Renal pelvis (tissue), 4 donors: ENCODE measurements around the gene RNF8. TPM values are rescaled to one million over a fixed set of nuclear protein-coding genes. Genes with fewer than 3 reads are reported as not detected.
"Not testable (repeated sequence)": the region's sequence is repeated elsewhere in the genome, so short reads cannot be mapped to it uniquely, and the experiment has no call there.

Experiments used
- DNase-seq: peaks from one replicate; pipeline ENCODE4 v3.0.0-alpha.2; 2013
- polyA plus RNA-seq, 3 donors: library from polyadenylated mRNA; unstranded; fragments of 120-200 nt; gene quantifications; one replicate each; pipeline ENCODE4 v1.2.1, GENCODE V29; 2013; ENCODE audit not compliant: insufficient read length in 3 of 3

The RNF8 gene
- polyA plus RNA-seq, 3 donors: 26.6 to 31.2 (median 27.7) TPM

DNA sequence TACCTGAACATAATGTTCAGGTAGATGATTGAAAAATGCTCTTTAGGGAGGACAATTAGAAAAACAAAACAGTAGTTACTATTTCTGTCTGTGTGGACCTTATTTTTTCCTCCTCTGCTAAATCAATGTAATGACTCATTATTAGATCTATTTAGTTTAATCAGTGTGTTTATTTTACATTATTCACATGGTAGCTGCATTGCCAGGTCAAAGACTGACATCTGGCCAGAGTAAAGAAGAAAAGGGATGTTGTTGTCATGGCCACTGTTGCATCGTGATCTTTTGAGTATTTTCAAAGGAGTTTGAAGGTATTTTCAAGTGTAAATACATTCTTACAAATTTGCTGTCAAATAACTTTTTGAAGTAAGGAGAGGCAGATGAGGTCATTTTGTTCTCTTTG is 85.1 kb downstream of the RNF8 start:
- DNase-seq: no peak

DNA sequence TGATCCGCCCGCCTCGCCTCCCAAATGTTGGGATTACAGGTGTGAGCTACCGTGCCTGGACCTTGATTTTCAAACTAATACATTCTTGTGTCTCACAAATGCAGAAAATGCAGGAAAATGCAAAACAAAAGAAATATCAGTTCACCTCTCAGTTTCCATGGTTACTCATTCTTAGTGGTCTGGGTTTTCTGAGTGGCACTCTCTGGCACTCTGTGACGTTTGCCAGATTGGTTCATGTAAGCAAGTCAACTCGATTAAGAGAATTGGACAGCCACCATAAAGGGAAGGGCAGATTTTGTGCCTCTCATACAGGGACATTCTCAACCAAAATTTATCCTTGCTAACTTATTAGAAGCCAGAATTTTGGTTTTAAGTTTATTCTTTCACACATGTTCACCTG is 87.9 kb downstream of the RNF8 start:
- DNase-seq: no peak

DNA sequence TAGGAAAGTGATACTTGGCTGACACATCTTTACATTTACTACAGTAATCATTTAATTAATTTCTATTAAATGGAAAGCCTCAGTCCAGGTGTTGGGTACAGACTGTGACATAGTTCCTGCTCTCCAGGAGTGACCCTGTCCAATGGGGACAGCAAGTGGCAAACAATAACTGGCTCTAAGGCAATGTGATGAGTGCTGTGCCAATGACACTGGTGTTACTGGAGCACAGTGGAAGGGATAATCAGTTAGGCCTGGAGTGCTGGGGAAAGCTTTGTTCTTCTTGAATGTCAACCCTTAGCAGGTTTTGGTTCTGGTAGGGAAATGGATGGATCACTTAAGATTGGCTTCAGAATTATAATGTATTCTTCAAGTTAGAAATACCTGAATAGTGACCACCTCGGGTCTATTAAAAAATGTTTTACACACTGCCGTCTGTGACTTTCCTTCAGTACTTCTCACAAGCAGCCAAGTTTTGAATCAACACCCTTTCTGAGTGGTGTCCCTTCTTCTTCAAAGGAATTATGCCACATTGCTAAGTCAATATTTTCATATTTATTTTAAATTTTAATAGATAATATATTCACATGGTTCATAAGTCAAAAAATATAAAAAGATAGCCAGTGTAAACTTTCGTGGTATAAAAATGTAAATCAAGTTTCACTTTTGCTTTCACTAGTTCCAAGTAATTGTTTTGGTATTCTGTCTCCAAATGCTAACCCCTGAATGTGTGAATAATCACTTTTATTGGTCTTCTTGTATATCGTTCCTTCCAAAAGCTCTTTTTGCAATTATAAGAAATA is 88.8 kb downstream of the RNF8 start:
- no peak for DNase-seq

DNA sequence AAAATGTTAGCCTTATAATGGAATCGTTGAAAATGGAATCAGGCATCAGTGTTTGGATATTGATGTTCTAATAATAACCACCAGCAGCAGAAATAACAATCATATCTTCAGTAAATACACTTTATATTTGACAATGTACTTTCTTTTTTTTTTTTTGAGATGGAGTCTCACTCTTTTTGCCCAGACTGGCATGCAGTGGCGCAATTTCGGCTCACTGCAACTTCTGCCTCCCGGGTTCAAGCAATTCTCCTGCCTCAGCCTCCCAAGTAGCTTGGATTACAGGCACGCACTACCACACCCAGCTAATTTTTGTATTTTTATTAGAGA is 89.4 kb downstream of the RNF8 start:
- not testable (repeated sequence) for DNase-seq

Other genes starting within 250 kb of the RNF8 start
- 10 to 100 TPM; 22.2 to 24.0 (median 23.7) TPM for gene PIM1, start 183.8 kb upstream of the RNF8 start, polyA plus RNA-seq
- gene TBC1D22B, start 96.2 kb upstream of the RNF8 start, polyA plus RNA-seq: 10 to 100 TPM; 14.4 to 15.6 (median 14.6) TPM
- gene TMEM217, start 95.8 kb upstream of the RNF8 start, polyA plus RNA-seq: 1 to 10 TPM; 1.4 to 1.6 (median 1.5) TPM
- 10 to 100 TPM; 44.0 to 53.5 (median 52.5) TPM for gene CMTR1, start 79.2 kb downstream of the RNF8 start, polyA plus RNA-seq
- gene CCDC167, start 145.9 kb downstream of the RNF8 start, polyA plus RNA-seq: 10 to 100 TPM; 23.4 to 31.2 (median 29.6) TPM